Purkinje cell (primary cell): Measurements from ENCODE around the gene FAM217B. TPM values are rescaled to one million over a fixed set of nuclear protein-coding genes. Genes with fewer than 3 reads are reported as not detected.

Source experiments
- polyA plus RNA-seq: library from polyadenylated mRNA; unstranded; fragments of >200 nt; fragmentation: Nextera tagmentation; gene quantifications from 2 replicates; pipeline ENCODE4 v1.2.1, GENCODE V29; 2014

Gene FAM217B
- polyA plus RNA-seq: 30.7 and 40.4 TPM in 2 replicates

GRCh38 chr20:59940129-59940955, at the start of gene FAM217B, which contains the start of gene PPP1R3D:
Gene FAM217B, plus strand, starts transcription at chr20:59940389. Its CDS starts 3,555 bp downstream, at chr20:59943944.
Gene PPP1R3D, minus strand, starts transcription at chr20:59940305. Its CDS starts 374 bp downstream, at chr20:59939931.

GRCh38 chr20:59933296-59933848, 6.8 kb upstream of the FAM217B start, which contains the start of gene SYCP2:
Gene SYCP2, minus strand, starts transcription at chr20:59933637. Its CDS starts 11,224 bp downstream, at chr20:59922413.

GRCh38 chr20:59958123-59958522, 17.9 kb downstream of the FAM217B start, which contains the start of gene CDH26:
Gene CDH26, plus strand, starts transcription at chr20:59958423. Its CDS starts 304 bp downstream, at chr20:59958727.

Other genes with a start within 250 kb of the FAM217B start
- 5.9 and 10.1 TPM in 2 replicates for gene SYCP2, start 6.8 kb upstream of the FAM217B start, polyA plus RNA-seq
- gene PPP1R3D, start 84 bp upstream of the FAM217B start, polyA plus RNA-seq: 1.9 and 4.9 TPM in 2 replicates
- 6.2 and 15.3 TPM in 2 replicates for gene CDH26, start 18.0 kb downstream of the FAM217B start, polyA plus RNA-seq